IPS-18a (cell line): ENCODE measurements around the gene DEFB132.

ENCODE experiments used
- H3K27ac ChIP-seq: one replicate; pipeline ENCODE4 v1.5.1; 2013; ENCODE audit warnings: low read length
- H3K27me3 ChIP-seq: one replicate; pipeline ENCODE4 v1.6.1; 2013; ENCODE audit warnings: mild to moderate bottlenecking, low read length; ENCODE audit not compliant: control insufficient read depth, insufficient read depth
- H3K36me3 ChIP-seq: one replicate; pipeline ENCODE4 v1.6.1; 2013; ENCODE audit warnings: low read depth, low read length; ENCODE audit not compliant: control insufficient read depth
- H3K4me1 ChIP-seq: one replicate; pipeline ENCODE4 v1.6.1; 2013; ENCODE audit warnings: low read depth, low read length; ENCODE audit not compliant: control insufficient read depth
- H3K4me3 ChIP-seq: one replicate; pipeline ENCODE4 v1.5.1; 2013; ENCODE audit warnings: low read length
- H3K9ac ChIP-seq: one replicate; pipeline ENCODE4 v1.6.1; 2013; ENCODE audit warnings: mild to moderate bottlenecking, low read length, moderate library complexity
- H3K9me3 ChIP-seq: one replicate; pipeline ENCODE4 v1.6.1; 2013; ENCODE audit warnings: low read depth, low read length; ENCODE audit not compliant: control insufficient read depth

The DEFB132 gene

DNA sequence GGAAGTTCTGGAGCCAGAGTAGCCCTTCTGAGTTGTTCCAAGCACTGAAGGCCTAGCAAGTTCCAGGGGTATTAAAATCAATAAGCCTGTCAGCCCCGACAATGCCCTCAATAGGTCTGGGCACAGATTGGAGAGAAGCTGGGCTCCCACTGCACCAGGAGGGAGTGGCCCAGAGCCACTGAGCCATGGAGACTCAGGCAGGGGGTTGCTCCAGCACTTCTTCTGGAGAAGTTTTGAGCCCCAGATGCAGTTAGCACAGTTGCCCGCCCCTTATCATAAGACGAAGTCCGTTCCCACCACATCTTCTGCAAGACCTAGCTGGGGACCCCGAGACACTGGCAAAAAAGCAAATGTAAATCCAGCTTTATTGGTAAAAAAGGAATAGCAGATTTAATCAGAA, 13.0 kb downstream of the DEFB132 start:
- Histone ChIP-seq H3K9ac (no peak overlapping the region), H3K27me3 (peaks cover 12% of the 10 kb centered on the region), H3K9me3 (no peaks in the 10 kb centered on the region), H3K4me3 (no peak overlapping the region), H3K4me1 (peaks cover 6% of the 10 kb centered on the region), H3K27ac (no peak overlapping the region), H3K36me3 (no peaks in the 10 kb centered on the region)

DNA sequence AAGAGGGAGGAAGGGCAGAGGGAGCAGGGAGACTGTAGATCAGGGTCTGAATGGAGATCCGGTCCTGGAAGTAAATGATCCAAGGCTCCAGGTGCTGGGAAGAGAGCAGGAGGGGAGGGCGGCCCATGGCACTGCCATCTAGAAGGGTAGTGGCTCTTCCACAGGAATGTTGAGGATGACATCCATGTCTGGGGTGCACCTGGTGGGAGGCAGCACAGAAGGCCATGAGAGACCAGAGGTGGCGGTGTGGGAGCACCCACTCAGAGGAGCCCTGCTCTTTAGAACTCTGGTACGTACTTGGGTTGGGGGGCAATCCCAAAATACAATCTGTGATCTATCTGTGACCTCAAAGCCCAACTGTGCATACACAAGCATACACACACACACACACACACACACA, 13.5 kb downstream of the DEFB132 start:
- Histone ChIP-seq H3K9ac (no peak overlapping the region), H3K36me3 (no peaks in the 10 kb centered on the region), H3K27me3 (peaks cover 7% of the 10 kb centered on the region), H3K4me3 (no peak overlapping the region), H3K27ac (no peak overlapping the region), H3K9me3 (no peaks in the 10 kb centered on the region), H3K4me1 (peaks cover 6% of the 10 kb centered on the region)

DNA sequence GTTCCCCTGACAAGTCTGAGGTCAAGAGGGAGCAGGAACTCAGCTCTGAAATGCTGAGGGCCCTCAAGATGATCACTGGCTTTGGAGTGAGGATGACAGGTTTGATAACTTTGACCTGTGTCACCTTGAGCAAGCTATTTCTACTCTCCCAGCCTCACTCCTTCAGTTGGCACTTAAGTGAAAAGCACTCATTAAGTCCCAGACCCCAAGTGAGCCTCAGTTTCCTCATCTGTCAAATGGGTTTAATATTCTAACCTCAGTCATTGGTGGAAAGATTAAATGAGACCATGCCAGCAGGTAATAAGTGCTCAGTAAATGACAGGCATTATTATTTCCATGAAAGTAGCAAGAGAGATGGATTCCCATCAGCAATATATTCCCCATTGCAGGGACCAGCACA, 14.0 kb downstream of the DEFB132 start:
- Histone ChIP-seq H3K4me1 (peaks cover 3% of the 10 kb centered on the region), H3K9me3 (no peaks in the 10 kb centered on the region), H3K4me3 (no peak overlapping the region), H3K27me3 (peaks cover 2% of the 10 kb centered on the region), H3K9ac (no peak overlapping the region), H3K36me3 (no peaks in the 10 kb centered on the region), H3K27ac (no peak overlapping the region)

- H3K36me3 ChIP-seq: no peaks in the 10 kb centered on the region
- H3K27me3 ChIP-seq: no peaks in the 10 kb centered on the region
- H3K27ac ChIP-seq: no peak overlapping the region
- no peak overlapping the region for H3K4me3 ChIP-seq
- H3K9ac ChIP-seq: no peak overlapping the region
- no peaks in the 10 kb centered on the region for H3K9me3 ChIP-seq
- no peaks in the 10 kb centered on the region for H3K4me1 ChIP-seq
These were observed 15.2 kb downstream of the DEFB132 start for GRCh38 chr20:272718-273117.

DNA sequence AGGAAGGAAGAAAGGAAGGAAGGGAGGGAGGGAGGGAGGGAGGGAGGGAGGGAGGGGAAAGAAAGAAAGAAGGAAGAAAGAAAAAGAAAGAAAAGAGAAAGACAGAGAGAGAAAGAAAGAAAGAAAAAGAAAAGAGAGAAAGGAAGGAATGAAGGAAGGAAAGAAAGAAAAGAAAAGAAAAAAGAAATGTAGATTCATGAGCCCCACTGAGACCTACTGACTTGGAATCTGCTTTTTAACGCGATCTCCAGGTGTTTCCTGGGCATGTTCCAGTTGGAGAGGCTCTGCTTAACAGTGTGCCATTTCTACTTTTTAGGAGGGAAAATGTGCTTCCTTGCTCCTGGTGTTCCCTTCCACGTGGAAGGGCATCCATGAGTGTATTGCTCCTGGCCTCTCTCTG, 16.4 kb downstream of the DEFB132 start:
- H3K4me1 ChIP-seq: no peaks in the 10 kb centered on the region
- H3K27ac ChIP-seq: no peak overlapping the region
- H3K36me3 ChIP-seq: no peaks in the 10 kb centered on the region
- H3K27me3 ChIP-seq: no peaks in the 10 kb centered on the region
- no peaks in the 10 kb centered on the region for H3K9me3 ChIP-seq
- H3K9ac ChIP-seq: no peak overlapping the region
- no peak overlapping the region for H3K4me3 ChIP-seq

- H3K9ac ChIP-seq: no peak overlapping the region
- no peaks in the 10 kb centered on the region for H3K9me3 ChIP-seq
- no peak overlapping the region for H3K4me3 ChIP-seq
- no peaks in the 10 kb centered on the region for H3K4me1 ChIP-seq
- no peak overlapping the region for H3K27ac ChIP-seq
- H3K27me3 ChIP-seq: no peaks in the 10 kb centered on the region
- no peaks in the 10 kb centered on the region for H3K36me3 ChIP-seq
These were observed 18.3 kb downstream of the DEFB132 start for GRCh38 chr20:275791-276190.

GRCh38 chr20:276620-277495, 19.3 kb downstream of the DEFB132 start:
- H3K27ac ChIP-seq: no peak overlapping the region
- no peak overlapping the region for H3K9ac ChIP-seq
- H3K27me3 ChIP-seq: peaks cover 5% of the 10 kb centered on the region
- H3K36me3 ChIP-seq: no peaks in the 10 kb centered on the region
- H3K4me1 ChIP-seq: no peaks in the 10 kb centered on the region
- H3K9me3 ChIP-seq: no peaks in the 10 kb centered on the region
- no peak overlapping the region for H3K4me3 ChIP-seq

DNA sequence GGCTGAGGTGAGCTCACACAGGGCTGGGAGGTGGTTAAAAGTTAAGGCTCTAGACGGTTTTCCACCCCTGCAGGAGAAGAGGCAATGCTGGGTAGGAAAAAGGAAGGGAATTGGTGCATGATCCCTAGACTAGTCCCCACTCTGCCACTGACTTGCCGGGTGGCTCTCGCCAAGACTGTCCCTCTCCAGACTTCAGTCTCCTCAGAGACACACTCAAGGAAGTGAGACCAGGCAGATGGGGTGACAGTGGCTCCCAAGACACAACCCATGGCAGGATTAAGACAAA, 19.9 kb downstream of the DEFB132 start:
- Histone ChIP-seq H3K27me3 (peaks cover 5% of the 10 kb centered on the region), H3K9me3 (no peaks in the 10 kb centered on the region), H3K9ac (no peak overlapping the region), H3K27ac (no peak overlapping the region), H3K36me3 (no peaks in the 10 kb centered on the region), H3K4me1 (no peaks in the 10 kb centered on the region), H3K4me3 (no peak overlapping the region)

DNA sequence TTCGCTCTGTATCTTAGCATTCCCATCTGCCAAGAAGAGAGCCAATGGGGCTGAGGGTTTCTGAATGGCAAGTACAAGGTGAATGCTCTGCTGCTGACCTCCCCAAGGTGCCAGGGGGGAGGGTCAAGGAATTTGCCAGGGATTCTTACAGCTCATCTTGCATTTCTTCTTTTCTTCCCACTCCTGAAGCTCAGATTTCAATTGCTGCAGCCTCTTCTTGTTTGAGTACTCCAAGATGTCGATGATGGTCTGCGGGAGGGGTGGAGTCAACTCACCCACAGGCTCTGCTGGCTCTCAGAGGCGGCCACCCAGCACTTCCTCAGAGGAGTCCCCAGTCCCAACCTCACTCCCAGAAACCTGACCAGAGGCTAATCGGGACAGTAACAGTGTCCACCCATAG, 20.7 kb downstream of the DEFB132 start:
- H3K4me3 ChIP-seq: peak overlapping the region; percentile 47
- H3K9me3 ChIP-seq: no peaks in the 10 kb centered on the region
- no peaks in the 10 kb centered on the region for H3K4me1 ChIP-seq
- H3K9ac ChIP-seq: no peak overlapping the region
- no peaks in the 10 kb centered on the region for H3K36me3 ChIP-seq
- H3K27me3 ChIP-seq: peaks cover 5% of the 10 kb centered on the region
- H3K27ac ChIP-seq: no peak overlapping the region

- Histone ChIP-seq H3K9me3 (no peaks in the 10 kb centered on the region), H3K9ac (no peak overlapping the region), H3K36me3 (no peaks in the 10 kb centered on the region), H3K4me1 (no peaks in the 10 kb centered on the region), H3K4me3 (peak overlapping the region; percentile 47), H3K27ac (no peak overlapping the region), H3K27me3 (peaks cover 5% of the 10 kb centered on the region)
These were observed 21.4 kb downstream of the DEFB132 start for GRCh38 chr20:278607-279571.

- Histone ChIP-seq H3K36me3 (no peaks in the 10 kb centered on the region), H3K4me1 (no peaks in the 10 kb centered on the region)
These were observed 26.6 kb downstream of the DEFB132 start for GRCh38 chr20:284172-284571.

More at GRCh38 chr20:284172-284571, 26.6 kb downstream of the DEFB132 start:
- H3K27me3 ChIP-seq: peaks cover 5% of the 10 kb centered on the region
- H3K4me3 ChIP-seq: no peak overlapping the region
- no peaks in the 10 kb centered on the region for H3K9me3 ChIP-seq
- H3K9ac ChIP-seq: no peak overlapping the region
- H3K27ac ChIP-seq: no peak overlapping the region
